Measurements from ENCODE around the gene ARL10.
"Not testable (repeated sequence)": the region's sequence is repeated elsewhere in the genome, so short reads cannot be mapped to it uniquely, and the experiment has no call there.

The ARL10 gene

DNA sequence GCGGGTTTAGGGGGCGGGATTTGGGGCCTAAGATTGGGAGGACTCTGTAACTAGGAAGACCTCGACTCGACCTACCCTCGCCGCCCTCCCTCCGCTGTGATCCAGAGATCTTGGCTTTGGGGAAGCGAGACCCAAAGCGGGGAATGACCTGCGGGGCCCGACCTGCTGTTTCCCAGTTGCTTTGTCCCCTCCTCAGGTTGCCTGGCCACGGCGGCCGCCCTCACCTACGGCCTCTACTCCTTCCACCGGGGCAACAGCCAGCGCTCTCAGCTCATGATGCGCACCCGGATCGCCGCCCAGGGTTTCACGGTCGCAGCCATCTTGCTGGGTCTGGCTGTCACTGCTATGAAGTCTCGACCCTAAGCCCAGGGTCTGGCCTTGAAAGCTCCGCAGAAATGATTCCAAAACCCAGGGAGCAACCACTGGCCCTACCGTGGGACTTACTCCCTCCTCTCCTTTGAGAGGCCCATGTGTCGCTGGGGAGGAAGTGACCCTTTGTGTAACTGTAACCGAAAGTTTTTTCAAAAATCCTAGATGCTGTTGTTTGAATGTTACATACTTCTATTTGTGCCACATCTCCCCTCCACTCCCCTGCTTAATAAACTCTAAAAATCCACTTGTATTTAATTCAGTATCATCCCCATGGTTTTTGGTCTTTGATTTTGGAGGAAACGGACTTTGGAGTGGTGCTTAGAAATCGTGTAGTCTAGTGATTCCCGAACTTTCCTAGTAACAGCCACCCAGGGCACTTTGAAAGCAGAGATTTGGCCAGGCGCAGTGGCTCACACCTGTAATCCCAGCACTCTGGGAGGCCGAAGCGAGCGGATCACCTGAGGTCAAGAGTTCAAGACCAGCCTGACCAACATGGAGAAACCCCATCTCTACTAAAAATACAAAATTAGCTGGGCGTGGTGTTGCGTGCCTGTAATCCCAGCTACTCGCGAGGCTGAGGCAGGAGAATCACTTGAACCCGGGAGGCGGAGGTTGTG is 24.1 kb downstream of the ARL10 start:
- DNase-seq: no peak

DNA sequence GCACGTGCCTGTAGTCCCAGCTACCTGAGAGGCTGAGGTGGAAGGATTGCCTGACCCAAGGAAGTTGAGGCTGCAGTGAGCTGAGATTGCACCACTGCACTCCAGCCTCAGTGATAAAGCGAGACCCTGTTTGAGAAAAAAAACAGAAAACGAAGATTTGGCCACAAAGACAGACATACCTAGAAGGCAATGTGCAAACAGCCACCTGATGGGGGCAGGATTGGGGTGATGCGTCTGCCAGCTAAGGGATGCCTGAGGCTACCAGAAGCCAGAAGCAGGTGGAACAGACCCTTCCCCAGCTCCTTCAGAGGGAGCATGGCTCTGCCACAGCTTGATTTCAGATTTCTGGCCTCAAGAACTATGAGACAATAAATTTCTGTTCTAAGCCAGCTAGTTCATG is 26.2 kb downstream of the ARL10 start:
- no peak for DNase-seq

DNA sequence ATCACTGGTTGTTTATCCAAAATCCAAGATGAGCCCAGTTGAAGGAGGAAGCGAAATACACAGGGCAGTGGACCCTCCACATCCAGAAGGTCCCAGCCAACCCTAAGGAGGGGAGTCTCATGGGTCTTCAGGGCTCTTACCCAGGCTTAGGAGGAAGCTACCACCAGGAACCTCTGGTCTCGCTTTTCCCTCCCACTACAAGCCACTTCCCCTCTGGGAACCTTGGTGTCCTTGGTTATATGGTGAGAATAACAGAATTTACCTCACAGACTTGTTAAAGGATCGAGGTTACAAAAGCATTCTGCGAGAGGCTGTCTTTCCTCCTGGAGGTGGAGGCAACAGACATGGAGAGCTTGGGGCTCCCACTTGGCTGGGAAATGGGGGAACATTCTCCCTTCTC is 26.7 kb downstream of the ARL10 start:
- no peak for DNase-seq

DNA sequence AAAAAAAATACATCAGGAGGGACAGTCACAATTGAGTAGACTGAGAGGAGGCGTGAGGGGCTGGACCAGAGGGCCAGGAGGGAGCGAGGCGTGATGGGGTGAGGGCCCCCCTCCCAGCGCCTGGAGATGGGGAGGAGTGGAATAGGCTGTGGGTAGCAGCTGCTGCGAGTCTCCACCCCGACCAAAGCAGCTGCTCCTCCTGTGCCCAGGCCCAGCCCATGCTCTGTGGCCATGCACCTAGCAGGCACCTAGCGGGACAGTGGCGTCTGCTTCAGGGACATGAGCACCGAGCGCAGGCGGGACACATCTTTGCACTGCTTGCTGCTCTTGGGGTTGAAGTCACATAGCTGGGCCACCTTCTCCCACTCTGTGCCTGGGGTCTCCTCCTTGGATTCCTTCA is 27.2 kb downstream of the ARL10 start:
- no peak for DNase-seq

DNA sequence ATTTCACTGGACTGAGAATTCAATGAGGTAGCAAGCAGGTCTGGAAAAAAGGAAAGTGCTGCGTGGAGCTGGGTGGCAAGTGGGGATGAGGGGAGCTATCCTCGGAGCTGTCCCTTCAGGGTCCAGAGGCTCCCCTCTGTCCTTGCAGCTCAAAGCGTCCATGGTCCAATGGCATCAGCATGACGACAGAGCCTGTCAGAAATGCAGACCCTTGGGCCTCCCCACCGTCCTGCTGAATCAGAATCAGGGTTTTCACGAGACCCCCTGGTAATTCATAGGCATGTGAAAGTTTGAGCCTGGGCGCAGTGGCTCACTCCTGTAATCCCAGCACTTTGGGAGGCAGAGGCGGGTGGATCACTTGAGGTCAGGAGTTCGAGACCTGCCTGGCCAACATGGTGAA is 28.8 kb downstream of the ARL10 start:
- DNase-seq: no peak

DNA sequence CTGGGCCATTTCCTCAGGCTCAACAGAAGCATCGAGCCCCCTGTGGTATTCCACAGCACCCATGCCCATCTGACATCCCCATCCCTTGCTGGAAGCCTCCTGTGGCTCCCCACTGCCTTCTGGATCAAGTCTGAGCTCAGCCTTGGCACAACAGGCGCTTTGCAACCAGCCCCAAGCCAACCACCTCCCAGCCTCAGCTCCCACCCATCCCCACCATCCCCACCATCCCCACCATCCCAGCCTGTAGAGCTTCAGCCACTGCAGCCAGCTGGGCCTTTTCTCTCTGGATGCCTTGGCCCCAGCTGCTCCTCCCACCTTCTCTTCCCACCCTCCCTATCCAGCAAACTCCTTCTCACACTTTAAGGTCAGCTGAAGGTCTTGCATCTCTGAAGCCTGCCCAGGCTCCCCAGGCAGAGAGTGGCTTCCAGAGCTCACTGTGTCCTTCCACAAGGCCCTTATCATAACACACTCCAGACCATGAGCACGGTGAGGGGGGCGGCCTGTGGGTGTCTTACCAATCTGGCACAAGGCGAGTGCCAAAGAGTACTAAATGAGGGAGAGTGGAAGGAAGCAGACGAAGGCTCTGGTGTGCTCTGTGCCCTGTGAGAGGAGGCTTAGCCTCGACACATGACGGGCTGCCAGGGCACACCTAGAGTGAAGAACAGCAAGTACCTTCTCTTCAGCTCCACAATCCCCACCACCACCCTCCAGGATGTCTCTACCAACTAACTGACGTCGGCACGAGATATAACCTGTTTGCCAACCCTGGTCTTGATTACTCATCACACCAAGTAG is 29.8 kb downstream of the ARL10 start:
- no peak for DNase-seq

DNA sequence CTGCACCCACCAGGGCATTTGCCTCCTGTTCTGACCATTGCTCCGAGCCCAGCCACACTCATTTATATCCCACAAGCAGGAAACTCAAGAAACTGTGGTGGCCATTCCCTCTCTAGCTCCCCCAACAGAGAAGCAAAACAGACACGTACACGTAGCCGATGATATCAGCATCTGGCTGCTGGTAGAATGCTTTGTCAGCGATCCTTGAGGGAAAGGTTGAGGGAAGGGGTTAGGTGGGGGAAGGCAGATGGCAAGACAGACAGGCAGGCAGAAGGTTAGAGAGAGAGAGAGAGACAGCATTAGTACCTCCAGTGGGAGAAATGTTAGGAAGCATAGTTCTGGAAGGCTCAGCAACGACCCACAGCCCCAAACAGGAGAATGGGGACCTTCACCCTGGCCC is 31.0 kb downstream of the ARL10 start:
- no peak for DNase-seq

DNA sequence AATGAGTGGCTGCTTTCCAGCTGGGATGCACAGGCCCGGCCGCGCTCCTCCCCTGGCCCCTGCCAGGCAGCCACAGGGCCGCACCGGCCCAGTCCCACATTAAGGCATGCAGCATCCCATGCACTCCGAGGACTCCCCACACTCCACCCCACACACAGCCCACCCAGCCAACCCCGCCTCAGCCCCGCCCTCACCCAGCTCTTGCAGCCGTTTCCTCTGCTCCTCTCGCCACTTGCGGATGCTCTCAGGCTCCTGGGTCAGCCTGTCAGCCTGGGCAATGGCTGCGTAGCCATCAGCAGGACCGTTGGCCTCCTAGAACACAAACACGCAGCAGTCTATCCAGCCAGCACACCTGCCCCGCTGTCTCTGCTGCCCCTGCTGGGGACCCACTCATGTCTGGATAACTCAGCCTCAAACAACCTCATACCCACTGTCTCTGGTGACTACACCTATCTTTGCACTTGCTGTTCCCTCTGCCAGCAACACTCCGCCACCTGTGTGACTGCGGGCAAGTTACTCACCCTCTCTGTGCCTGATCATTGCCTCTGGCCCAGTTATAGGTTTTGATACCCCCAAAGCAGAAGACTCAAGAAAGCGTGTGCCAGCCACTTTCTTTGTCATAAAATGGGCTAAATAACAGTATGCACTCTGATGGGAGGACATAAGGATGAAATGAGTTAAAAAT is 32.6 kb downstream of the ARL10 start:
- DNase-seq: no peak

DNA sequence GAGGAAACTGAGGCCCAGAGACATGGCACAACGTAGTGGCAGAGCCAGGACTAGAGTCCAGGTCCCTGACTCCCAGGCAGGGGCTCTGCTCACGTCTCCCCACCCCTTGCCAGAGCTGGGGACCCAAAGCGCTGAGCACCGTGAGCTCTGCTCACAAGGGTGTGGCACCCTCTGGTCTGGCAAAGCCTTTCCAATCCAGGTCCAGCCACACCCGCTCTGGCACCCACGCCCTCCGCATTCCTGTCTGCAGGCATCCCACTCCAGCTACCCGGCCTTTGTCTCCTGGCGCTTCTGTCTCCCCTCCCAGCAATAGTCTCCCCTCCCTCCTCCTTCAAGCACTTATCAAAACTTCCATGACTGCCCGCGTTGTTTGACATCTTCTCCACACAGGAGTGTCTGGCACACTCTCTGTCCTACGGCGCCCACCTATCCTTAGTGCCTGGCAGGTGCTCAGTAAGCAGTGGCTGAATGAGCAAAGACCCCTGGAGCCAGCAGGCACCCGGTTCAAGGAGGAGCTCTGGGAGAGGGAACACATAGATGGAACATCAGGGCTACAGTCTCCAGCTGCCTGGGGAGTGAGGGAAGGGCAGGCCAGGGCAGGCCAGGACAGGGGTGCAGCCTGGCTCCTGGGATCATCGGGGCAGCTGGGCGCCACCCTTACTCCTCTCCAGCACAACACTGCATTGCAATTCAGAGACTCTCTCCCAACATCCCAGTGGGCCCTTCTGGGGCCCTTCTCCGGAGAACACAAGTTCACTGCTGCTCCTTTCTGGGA is 35.3 kb downstream of the ARL10 start:
- no peak for DNase-seq

DNA sequence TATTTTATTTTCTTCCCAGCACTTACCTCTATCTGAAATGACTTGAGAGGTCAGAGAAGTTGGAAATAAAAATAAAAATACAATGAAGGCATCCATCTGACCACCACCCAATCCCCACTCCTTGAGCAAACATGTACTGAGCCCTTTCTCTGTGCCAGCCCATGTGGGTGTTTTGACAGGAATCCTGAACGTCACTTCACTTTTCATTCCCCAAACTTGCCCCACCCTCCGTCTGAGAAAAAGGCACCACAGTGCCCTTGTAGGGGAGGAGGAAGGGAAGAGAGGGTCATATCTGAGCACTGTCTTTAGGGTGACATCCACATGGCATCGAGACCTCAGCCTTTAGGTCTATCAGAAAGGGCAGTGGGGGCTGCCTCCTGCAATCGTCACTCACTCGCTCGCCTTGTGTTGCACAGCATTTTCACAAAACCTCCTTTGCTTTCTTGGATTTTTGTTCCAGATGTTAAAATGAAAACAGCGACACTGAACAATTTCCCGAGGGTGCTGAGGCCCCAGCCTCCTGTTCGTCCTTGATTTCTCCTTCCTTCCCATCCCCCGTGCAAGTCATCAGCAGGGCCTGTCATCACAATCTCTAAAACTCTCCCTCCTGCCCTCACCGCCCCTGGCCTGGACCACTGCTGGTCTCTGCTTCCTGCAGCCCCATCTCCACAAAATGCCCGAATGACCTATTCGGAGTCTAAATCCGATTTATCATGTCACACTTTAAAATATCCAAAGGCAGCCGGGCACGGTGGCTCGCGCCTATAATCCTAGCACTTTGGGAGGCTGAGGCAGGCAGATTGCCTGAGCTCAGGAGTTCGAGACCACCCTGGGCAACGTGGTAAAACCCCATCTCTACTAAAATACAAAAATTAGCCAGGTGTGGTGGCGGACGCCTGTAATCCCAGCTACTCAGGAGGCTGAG is 36.3 kb downstream of the ARL10 start:
- DNase-seq: no peak

DNA sequence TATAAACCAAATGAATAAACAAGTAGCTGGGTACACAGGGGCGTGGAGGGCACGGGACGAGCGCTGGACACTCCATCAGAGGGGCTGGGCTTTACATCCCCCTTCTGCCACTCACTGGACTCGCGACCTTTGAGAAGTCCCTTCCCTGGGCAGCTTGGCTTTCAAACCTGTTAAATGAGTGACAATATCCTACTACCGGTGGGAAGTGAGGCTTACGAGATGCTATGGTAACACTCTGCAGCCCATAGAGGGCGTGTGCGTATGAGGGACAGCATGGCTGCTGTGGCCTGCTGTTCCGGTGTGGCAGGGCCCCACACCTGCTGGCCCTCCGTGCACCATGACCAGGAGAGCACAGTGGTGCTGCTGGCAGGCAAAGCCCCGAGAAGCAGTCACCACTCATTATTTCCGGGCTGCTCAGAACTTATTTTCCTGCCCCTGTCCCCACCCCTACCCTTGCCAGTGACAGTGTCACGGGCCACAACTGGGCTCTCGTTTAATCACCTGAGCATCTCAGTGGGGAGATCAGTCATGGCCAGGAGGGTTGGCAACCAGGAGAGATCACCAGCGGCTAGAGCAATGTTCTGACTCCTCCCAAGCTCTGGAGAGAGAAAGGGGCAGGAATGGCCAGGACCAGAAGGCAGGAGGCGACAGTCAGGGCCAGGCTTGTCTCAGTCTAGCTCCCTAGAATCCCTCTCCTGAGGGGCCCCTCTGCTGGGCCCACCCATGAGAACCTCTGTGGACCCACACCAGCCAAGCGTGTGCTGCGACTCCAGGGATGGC is 40.6 kb downstream of the ARL10 start:
- DNase-seq: no peak

DNA sequence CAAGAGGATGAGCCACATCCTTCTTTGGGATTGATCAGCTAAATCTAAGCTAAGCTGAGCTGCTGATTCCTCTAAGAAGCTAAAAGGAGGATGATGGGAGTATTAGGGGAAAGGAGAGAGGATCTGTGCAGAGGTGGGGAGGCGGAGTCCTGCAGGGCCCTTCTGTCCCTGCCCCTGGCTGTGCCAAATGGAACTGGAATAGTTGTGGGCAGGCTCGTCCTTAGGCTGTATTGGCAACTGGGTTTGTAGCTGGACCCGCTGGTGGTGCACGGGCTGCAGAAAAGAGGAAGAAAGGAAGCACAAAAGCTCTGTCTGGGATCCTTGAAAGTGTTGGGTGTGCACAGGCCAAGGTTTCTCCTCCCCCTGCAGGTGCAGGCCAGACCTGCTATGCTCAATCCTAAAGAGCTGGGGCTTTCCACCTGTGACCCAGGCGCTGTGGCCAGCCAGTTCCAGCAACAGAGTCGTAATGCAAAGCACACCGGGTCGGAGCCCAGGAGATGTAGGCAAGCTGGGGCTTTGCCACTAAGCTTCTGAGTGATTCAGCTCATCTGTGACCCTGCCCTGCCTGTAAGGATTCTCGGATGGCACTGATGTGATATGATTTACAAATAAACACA is 41.3 kb downstream of the ARL10 start:
- no peak for DNase-seq

DNA sequence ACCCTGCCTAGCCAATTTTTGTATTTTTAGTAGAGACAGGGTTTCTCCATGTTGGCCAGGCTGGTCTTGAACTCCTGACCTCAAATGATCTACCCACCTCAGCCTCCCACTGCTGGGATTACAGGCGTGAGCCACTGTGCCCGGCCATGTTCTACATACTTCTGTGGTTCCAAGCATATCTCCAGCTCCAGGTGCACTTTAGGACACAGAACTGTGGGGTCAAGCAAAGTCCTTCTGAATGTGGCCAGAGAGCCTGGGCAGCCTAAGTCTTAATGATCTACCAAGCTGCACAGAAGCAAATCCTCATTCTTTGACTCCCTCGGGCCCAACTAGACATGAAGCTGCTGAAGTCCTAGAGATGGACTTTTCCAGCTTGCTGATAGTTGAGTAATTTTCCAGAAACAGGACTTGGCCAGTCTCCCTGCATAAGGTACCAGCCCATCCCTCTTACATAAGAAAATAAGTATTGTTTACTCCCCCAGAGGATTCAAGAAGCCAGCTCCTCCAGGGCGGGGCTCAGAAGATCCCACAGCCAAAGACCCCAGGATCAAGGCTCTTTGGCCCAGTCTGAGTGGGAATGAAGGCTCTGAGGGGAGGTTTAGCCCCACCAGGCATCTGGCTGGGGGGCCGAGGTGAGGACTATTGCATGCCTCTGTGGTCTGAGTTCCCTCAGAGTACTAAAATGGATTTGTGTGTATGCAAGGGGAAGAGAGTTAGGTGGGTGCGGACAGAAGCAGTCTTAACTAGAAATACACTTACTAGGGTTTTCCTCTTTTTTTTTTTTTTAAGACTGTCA is 42.4 kb downstream of the ARL10 start:
- DNase-seq: no peak

DNA sequence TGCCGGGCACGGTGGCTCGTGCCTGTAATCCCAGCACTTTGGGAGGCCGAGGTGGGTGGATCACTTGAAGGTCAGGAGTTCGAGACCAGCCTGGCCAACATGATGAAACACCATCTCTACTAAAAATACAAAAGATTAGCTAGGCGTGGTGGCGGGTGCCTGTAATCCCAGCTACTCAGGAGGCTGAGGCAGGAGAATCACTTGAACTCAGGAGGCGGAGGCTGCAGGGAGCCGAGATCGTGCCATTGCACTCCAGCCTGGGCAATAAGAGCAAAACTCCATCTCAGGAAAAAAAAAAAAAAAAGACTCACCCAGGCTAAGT is 42.9 kb downstream of the ARL10 start:
- not testable (repeated sequence) for DNase-seq

DNA sequence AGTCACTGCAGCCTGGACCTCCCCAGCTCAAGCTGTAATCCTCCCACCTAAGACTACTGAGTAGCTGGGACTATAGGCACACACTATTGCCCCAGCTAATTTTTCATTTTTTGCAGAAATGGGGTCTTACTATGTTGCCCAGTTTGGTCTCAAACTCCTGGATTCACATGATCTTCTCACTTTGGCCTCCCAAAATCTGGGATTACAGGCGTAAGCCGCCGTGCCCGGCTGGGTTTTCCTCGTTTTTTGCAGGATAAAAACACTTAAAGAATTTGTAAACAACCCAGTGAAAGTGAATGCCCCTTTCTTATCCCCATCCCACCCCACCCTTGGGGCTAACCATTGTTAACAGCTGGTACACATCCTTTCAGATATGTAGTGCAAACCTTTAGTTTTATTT is 43.3 kb downstream of the ARL10 start:
- DNase-seq: no peak

DNA sequence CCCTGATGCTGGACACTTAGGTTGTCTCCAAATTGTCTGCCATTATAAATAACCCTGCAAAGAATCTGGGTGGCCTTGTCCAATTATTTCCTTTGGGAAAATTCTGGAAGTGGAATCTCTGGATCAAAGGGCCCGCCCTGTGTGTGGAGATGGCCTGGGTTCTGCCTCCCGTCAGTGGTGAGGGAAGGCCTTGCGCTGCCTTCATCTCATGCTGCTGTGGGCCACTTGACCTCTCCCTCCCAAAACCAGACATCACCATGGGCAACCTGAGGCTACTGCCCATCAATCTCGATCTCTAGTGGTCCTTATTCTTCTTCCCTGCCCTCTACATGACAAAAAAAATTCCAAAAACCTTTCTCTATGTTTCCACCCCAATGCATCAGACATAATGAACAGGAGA is 44.5 kb downstream of the ARL10 start:
- no peak for DNase-seq

DNA sequence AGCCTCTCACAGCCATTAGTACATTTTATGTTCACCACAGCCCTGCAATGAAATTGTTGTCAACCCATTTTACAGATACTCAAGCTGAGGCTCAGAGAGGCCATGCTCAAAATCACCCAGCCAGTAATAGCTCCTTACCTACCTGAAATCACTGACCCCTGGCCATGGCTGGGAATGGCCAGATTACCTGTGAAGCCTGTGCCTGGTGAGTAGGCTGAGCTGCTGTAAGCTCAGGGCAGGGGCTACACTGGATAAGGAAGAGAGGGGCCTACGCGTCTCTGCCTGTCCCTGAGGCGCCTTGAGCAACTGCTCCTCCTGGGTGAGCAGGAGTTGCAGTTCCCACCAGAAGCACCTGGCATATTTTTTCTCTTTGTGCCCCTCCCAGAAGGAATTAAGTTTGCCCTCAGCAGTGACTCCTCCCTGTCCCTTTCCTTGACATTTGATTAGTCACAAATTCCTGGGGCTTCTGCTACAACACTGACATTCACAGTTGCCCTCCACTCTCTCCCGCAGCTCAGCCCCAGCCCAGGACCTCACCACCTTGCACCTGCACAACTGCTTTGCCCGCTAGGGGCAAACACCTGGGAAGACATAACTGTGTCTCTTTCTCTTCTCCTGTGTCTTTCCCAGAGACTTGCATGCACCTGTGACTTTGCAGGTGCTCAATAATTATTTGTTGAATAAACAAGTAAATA is 45.3 kb downstream of the ARL10 start:
- no peak for DNase-seq

DNA sequence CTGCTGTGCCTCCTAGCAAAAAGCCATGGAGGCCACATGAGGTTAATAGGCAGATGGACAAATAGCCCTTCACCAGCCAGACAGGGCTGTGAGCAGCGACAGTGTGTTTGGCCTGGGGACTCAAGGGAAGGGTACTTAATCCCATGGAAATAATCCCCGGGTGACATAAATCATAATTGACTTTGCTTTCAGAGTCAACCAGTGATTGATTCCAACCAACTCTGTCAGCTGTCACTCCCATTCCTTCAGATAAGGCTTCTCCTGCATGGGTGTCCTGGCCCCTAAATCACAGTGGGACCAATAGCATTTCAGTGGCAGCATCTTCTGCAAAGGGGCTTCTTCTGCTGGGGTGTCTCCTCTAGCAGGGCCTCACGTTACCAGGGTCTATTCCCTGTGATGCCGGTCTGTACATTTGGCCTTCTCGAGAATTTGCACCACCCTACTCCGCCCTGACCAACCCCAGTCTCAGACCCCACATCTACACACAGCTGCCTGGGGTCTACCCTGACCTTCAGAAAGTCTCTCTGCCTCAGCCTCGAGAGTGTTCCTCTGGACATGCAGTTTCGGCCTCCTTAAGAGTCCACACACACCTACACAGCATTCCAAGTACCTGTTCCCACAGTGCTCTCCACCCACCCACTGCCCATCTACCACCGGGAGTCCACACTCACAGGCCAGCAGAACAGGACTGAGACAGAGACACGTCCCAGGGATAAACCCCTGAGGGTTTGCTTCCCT is 47.4 kb downstream of the ARL10 start:
- DNase-seq: no peak
